Activated T-cell treated with anti-CD3 and anti-CD28 coated beads, Interleukin-2, amount 50 U/mL, for 24 hours (primary cell): Measurements from ENCODE around the gene HDAC4.

Source experiments
- DNase-seq: peaks from one replicate; pipeline ENCODE4 v3.0.0-alpha.2; 2020
- H3K27ac Mint-ChIP-seq: 2 replicates; pipeline ENCODE4 v1.8.0; 2020; ENCODE audit warnings: mild to moderate bottlenecking, mixed read lengths
- H3K27me3 Mint-ChIP-seq: 2 replicates; pipeline ENCODE4 v1.8.0; 2020; ENCODE audit warnings: mixed read lengths
- H3K36me3 Mint-ChIP-seq: 2 replicates; pipeline ENCODE4 v1.8.0; 2020; ENCODE audit warnings: low read depth, mixed read lengths
- H3K4me1 Mint-ChIP-seq: 2 replicates; pipeline ENCODE4 v1.8.0; 2020; ENCODE audit warnings: low read depth, mixed read lengths
- H3K4me3 Mint-ChIP-seq: 2 replicates; pipeline ENCODE4 v1.8.0; 2020; ENCODE audit warnings: mild to moderate bottlenecking, moderate library complexity, mixed read lengths
- H3K9me3 Mint-ChIP-seq: 2 replicates; pipeline ENCODE4 v1.8.0; 2020; ENCODE audit warnings: mixed read lengths

HDAC4 gene

GRCh38 chr2:239308661-239309397 lies 92.0 kb downstream of the HDAC4 start:
- no peaks in the 10 kb centered on the region for H3K27me3 Mint-ChIP-seq
- peak; percentile 25 for DNase-seq
- peaks cover 10% of the 10 kb centered on the region for H3K36me3 Mint-ChIP-seq
- no peak overlapping the region for H3K4me3 Mint-ChIP-seq
- peaks cover 25% of the 10 kb centered on the region for H3K4me1 Mint-ChIP-seq
- no peaks in the 10 kb centered on the region for H3K9me3 Mint-ChIP-seq
- H3K27ac Mint-ChIP-seq, result no peak overlapping the region

DNA sequence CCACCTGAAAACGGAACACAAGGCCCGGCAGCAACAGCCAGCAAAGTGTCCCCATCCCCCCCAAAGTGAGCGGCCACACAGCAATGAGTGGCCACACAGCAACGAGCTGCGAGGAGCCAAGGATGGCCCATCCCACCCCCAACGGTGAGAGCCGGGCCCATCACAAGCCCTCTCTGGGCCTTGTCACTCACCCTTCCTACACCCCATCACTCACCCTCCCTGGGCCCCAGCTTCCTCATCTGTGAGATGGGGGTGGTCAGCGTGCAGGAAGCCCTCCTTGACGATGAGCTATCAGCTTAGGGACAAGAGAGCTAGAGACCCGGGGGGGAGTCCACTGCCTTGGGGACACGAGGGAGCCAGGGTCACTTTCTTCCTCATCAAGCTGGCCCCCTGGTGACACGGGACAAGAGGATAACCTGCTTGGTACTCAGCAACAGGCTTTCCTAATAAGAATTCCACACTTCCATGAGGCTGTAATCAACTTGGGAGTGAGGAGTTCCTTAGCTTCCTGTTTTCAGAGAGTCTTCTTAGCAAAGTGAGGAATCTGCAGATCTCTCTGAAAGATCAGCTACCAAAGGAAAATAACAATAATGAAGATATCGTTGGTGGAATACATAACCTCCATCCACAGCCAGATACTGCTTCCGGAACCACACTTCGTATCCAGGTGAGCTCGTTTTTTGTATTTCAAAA lies 92.8 kb downstream of the HDAC4 start:
- Mint-ChIP-seq H3K4me3 (no peak overlapping the region), H3K4me1 (peaks cover 31% of the 10 kb centered on the region), H3K27ac (no peak overlapping the region), H3K36me3 (peaks cover 17% of the 10 kb centered on the region), H3K9me3 (no peaks in the 10 kb centered on the region), H3K27me3 (no peaks in the 10 kb centered on the region)
- peak; percentile 22 for DNase-seq

DNA sequence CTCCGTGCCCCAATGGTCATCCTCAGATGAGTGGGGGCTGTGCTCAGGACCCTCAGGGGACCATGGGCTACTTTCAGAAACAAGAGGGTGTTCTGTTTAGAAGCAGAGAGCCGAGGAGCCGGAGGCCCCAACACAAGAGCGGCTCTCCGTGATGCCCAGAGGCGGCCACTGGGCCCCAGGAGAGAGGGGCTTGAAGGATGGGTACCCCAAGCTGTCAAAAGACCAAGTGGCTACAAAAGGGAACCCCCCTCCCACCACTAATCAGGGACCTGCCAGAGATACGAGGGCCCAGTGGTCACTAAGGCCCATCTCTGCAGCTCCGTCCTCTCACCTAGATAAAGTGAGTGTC lies 93.6 kb downstream of the HDAC4 start:
- Mint-ChIP-seq H3K4me3 (no peak overlapping the region), H3K9me3 (no peaks in the 10 kb centered on the region), H3K27me3 (peaks cover 5% of the 10 kb centered on the region), H3K27ac (no peak overlapping the region), H3K4me1 (peaks cover 37% of the 10 kb centered on the region), H3K36me3 (peaks cover 17% of the 10 kb centered on the region)
- DNase-seq, result no peak

GRCh38 chr2:239306274-239307220 lies 94.3 kb downstream of the HDAC4 start:
- H3K9me3 Mint-ChIP-seq, result no peaks in the 10 kb centered on the region
- peaks cover 43% of the 10 kb centered on the region for H3K4me1 Mint-ChIP-seq
- no peak overlapping the region for H3K27ac Mint-ChIP-seq
- no peak for DNase-seq
- peaks cover 17% of the 10 kb centered on the region for H3K36me3 Mint-ChIP-seq
- H3K27me3 Mint-ChIP-seq, result peaks cover 8% of the 10 kb centered on the region
- H3K4me3 Mint-ChIP-seq, result no peak overlapping the region

DNA sequence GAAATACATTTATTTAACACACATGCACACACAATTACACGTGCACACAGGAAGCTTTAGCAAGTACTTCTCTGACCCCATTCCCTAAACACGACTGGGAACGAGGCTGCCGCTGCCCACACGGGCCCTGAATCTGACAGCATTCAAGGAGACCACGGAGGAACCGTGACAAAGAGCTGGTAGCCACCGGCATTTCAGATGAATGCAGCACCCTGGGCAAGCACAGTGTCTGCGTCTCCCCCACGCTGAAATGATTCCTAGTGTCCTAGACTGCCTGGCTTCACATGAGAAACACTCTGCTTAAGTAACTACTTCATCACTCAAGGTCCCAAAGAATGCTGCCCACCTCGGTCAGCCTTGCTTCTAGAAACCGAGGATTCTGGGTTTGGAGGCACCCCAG lies 95.0 kb downstream of the HDAC4 start:
- Mint-ChIP-seq H3K27me3 (peaks cover 8% of the 10 kb centered on the region), H3K27ac (no peak overlapping the region), H3K4me1 (peaks cover 47% of the 10 kb centered on the region), H3K4me3 (no peak overlapping the region), H3K36me3 (peaks cover 14% of the 10 kb centered on the region), H3K9me3 (no peaks in the 10 kb centered on the region)
- DNase-seq, result no peak

- no peaks in the 10 kb centered on the region for H3K9me3 Mint-ChIP-seq
- no peak overlapping the region for H3K27ac Mint-ChIP-seq
- no peak overlapping the region for H3K4me3 Mint-ChIP-seq
- peaks cover 8% of the 10 kb centered on the region for H3K27me3 Mint-ChIP-seq
- no peak for DNase-seq
- H3K36me3 Mint-ChIP-seq, result peaks cover 12% of the 10 kb centered on the region
- peaks cover 47% of the 10 kb centered on the region for H3K4me1 Mint-ChIP-seq
Observed at GRCh38 chr2:239305222-239305575, 95.6 kb downstream of the HDAC4 start.

DNA sequence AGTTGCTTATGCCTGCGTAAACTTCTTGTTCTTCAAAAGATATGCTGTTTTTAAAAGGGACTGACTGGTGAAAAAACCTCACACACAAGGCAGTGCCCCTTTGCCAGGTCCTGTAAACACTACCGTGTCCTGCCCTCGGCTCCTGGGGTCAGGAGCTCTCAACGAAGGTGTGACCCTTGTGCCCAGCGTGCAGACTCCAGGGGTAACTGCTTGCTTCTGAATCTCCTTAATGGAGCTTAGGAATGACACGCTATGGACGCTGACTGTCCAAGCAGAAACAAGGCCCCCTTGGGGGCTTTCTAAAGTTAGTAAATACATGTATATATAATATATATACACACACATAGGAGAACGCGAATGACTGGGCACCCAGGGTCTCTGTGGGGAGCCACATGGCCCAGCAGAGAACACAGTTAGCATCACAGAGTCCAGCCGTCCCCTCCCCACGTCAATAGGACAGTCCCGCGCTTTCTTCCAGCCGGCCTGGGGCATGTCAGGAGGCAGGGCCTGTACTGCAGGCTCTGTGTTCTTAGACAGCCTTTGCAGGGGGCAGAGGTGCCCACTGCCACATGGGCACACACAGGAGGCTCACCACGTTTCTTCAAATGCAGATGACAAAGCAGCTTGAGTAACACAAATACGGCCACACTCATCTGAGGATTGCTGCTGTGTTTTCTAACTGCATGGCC lies 96.1 kb downstream of the HDAC4 start:
- no peaks in the 10 kb centered on the region for H3K9me3 Mint-ChIP-seq
- H3K27me3 Mint-ChIP-seq, result peaks cover 8% of the 10 kb centered on the region
- H3K4me1 Mint-ChIP-seq, result peaks cover 49% of the 10 kb centered on the region
- DNase-seq, result no peak
- H3K27ac Mint-ChIP-seq, result no peak overlapping the region
- peaks cover 12% of the 10 kb centered on the region for H3K36me3 Mint-ChIP-seq
- no peak overlapping the region for H3K4me3 Mint-ChIP-seq

GRCh38 chr2:239303711-239304532 lies 96.9 kb downstream of the HDAC4 start:
- Mint-ChIP-seq H3K27me3 (peaks cover 8% of the 10 kb centered on the region), H3K4me3 (no peak overlapping the region), H3K4me1 (peaks cover 54% of the 10 kb centered on the region), H3K36me3 (peaks cover 12% of the 10 kb centered on the region), H3K9me3 (no peaks in the 10 kb centered on the region), H3K27ac (peak overlapping the region; percentile 27)
- DNase-seq, result no peak

GRCh38 chr2:239302808-239303557 lies 97.8 kb downstream of the HDAC4 start:
- peaks cover 12% of the 10 kb centered on the region for H3K36me3 Mint-ChIP-seq
- DNase-seq, result no peak
- H3K27me3 Mint-ChIP-seq, result peaks cover 8% of the 10 kb centered on the region
- H3K4me1 Mint-ChIP-seq, result peaks cover 61% of the 10 kb centered on the region
- H3K4me3 Mint-ChIP-seq, result no peak overlapping the region
- no peaks in the 10 kb centered on the region for H3K9me3 Mint-ChIP-seq
- H3K27ac Mint-ChIP-seq, result peak overlapping the region; percentile 27

DNA sequence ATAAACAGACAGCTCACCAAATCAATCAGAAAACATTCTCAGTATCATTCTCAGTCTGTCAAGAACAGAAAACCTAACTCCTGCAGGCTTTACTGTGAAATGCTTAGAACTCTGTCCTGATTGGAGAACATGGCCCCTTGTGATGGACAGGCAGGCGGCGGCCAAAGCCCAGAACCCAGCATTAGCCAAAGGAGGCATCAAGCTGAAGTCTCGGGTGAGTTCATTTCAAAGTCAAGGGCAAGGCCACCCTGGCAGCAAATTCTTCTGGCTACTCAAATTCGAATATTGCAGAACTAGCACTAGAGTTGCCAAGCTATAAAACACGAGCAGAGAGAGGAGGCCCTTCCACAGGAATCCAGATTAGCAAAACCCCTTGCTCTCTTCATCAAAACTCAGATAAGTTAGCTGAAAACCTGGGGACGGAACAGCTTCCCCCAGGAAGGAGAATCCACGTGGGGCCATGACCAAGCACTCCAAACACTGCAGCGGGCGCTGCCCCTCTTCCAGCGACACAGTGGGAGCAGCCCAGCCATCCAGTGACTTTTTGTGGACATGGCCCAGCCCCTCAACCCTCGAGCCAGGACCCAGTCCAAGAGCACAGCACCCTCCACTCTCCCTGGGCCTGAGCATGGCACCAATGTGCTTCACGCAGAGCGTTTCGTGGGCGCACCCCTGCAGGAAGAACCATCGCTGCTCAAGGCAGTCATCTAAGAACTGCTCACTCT lies 98.6 kb downstream of the HDAC4 start:
- peaks cover 67% of the 10 kb centered on the region for H3K4me1 Mint-ChIP-seq

GRCh38 chr2:239300871-239301735 lies 99.7 kb downstream of the HDAC4 start:
- Mint-ChIP-seq H3K4me3 (no peak overlapping the region), H3K27me3 (peaks cover 9% of the 10 kb centered on the region), H3K4me1 (peaks cover 75% of the 10 kb centered on the region), H3K9me3 (no peaks in the 10 kb centered on the region), H3K27ac (no peak overlapping the region), H3K36me3 (peaks cover 7% of the 10 kb centered on the region)
- no peak for DNase-seq

More for the DNA sequence above, 98.6 kb downstream of the HDAC4 start:
- peaks cover 7% of the 10 kb centered on the region for H3K36me3 Mint-ChIP-seq
- H3K9me3 Mint-ChIP-seq, result no peaks in the 10 kb centered on the region
- H3K27ac Mint-ChIP-seq, result no peak overlapping the region
- DNase-seq, result no peak
- H3K27me3 Mint-ChIP-seq, result peaks cover 8% of the 10 kb centered on the region
- H3K4me3 Mint-ChIP-seq, result no peak overlapping the region

DNA sequence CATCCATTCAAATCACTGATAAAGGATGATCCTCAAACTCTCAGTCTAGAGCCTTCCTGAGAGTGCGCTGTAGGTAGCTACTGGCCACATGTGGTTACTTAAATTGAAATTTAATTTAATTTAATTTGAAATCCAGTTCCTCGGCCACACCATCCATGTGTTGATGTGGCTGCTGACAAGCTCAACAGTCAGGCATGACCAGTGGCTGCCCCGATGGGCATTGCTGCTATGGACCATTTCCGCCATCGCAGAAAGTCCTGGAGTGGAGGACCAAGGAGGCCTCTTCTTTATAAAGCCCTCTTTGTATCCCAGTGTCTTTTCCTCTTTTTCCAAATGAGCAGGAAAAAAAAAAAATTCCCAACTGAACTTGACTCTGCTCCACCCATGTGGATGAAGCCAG lies 100.6 kb downstream of the HDAC4 start:
- Mint-ChIP-seq H3K9me3 (no peaks in the 10 kb centered on the region), H3K4me1 (peaks cover 81% of the 10 kb centered on the region), H3K27ac (no peak overlapping the region), H3K4me3 (no peak overlapping the region), H3K36me3 (peaks cover 7% of the 10 kb centered on the region), H3K27me3 (peaks cover 17% of the 10 kb centered on the region)
- no peak for DNase-seq
